ENCODE measurements around the gene SMARCA2.

- no peak for TF ChIP-seq POLR2A (IDR thresholded peaks at IDR 0.05; ENCODE audit: low read depth, low read length)
- no peak for TF ChIP-seq POLR2AphosphoS5 (IDR thresholded peaks at IDR 0.05; ENCODE audit: low read depth, low read length)
Measured at GRCh38 chr9:2213830-2214468, 198.8 kb downstream of the SMARCA2 start.

All from GM12891 (cell line).